HG03439 (cell line): ENCODE data around the gene TSR1.
A peak's percentile ranks its signal among the peaks of the same experiment; 100 is the strongest.

Source experiments
- ATAC-seq: cut with Tn5 transposase; IDR thresholded peaks from one replicate; pipeline ENCODE4 v1.9.1; 2021; ENCODE audit warnings: mild to moderate bottlenecking, moderate library complexity; ENCODE audit not compliant: unreplicated experiment

TSR1 gene

DNA sequence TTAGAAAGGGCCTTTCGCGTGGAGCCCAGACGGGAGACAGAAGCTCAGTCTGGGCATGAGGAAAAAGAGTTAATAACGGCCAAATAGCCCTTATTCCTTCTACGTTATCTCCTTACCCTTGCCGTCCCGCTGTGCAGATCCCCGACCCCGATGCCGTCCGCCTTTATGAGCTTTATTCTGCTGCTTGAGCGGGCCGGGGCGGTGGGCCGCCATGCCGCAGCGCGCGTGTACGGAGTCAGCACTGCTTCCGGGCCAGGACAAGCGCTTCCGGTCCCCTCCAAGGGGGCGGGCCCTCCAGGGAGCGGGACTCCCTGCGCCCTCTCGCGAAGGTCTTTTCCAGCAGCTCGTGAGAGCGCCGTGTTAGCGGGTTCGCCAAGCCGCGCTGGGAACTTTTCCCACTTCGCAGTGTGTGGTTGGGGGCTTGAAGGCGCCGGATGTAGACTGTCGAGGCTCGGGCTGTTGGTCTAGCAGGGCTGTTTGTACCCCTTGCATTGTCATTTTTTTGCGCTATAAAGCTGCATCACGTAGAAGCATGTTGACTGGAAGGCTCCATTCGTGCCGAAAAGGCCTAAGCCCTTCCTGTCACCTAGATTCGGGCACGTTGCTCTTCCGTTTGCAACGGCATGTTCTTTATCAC lies at the start of gene TSR1:
TSR1 (minus strand) TSS at position 243 of the 637 bp plus-strand sequence; CDS start at position 213, 30 bp downstream.
- peak; percentile 86 for ATAC-seq

DNA sequence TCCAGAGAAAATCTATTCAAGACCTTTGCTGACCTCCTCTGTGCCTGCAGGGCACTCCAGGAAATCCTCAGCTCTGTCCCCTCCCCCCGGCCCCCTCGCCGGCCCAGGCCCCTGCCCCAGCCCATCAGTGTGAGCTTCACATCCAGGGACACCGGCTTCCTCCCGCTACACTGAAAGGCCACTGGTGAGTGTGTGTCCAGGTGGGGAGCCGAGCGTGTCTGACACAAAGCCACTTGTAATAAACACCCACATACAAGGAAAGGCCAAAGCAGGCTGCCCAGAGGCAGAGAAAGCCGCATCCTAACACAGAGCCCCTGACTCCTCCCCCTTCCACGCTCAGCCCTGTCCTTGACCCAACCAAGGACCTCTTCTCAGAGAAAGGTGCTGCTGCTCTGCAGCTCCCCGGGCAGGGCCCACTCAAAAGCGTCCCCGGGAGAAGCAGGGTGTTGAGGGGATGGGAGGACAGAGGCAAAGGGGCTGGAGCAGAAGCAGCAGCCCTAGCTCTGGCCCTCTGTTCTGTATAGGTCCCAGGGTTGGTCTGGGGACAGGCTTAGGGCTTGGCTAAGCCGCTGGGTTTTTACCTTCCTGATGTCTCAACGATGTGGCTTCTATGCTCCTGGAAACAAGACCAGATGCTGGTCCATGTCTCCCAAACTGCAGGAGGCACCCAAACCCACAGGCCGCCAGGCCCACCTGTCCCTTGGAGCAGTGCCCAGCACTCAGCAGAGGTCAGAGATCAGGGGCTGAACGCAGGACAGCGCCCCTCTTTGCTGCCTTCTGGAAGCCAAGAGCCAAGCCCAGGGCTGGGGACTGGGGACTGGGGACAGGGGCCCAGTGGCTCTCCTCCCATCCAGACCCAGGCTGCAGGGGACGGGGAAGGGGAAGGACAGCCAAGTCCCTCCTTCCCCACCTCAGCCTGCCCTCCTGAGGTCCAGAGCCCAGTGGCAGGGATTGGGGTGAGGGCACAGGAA lies 49.3 kb upstream of the TSR1 start:
- no peak for ATAC-seq

- ATAC-seq: no peak
Measured at GRCh38 chr17:2384439-2385127, 48.3 kb upstream of the TSR1 start.

GRCh38 chr17:2383628-2384167 lies 47.4 kb upstream of the TSR1 start:
- no peak for ATAC-seq

GRCh38 chr17:2380950-2381649 lies 44.8 kb upstream of the TSR1 start:
- no peak for ATAC-seq

- ATAC-seq: no peak
Measured at GRCh38 chr17:2380226-2380922, 44.1 kb upstream of the TSR1 start.

DNA sequence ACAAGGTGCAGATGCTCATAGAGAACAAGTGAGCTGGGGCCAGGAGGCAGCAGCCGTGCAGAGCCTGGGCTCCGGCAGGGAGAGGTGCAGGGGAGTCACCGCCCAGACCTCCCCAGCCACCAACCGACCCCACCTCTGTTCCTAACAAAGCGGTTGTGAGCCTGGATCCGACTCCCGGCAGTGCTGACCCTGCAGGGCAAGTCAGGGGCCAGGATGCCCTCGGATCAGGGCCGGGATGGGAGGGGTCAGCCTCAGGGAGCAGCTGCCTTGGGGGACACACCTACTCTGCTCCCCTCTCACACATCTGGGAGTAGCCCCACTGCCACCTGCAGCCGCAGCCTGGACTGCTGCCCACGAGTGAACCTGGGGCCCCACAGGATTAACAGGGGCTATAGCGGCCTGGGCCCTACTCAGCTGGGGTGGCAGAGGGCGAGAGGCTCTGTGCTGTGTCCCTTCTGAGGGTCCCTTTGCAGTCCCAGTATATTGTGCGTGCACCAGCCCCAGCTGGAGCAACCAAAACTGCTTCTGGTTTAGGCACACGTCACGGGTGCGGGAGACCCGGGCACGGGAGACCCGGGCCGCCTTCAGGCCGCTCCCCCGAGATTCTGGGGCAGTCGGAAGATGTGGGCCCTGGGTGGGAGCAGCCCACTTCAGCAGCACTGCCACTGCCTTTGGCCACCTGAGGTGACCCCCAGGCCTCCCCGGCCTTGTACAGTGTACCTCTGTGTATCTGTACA lies 43.4 kb upstream of the TSR1 start:
- ATAC-seq: no peak

GRCh38 chr17:2378905-2379304 lies 42.6 kb upstream of the TSR1 start:
- ATAC-seq: no peak

GRCh38 chr17:2377659-2378058 lies 41.4 kb upstream of the TSR1 start:
- no peak for ATAC-seq

- no peak for ATAC-seq
Measured at GRCh38 chr17:2376107-2376506, 39.9 kb upstream of the TSR1 start.

DNA sequence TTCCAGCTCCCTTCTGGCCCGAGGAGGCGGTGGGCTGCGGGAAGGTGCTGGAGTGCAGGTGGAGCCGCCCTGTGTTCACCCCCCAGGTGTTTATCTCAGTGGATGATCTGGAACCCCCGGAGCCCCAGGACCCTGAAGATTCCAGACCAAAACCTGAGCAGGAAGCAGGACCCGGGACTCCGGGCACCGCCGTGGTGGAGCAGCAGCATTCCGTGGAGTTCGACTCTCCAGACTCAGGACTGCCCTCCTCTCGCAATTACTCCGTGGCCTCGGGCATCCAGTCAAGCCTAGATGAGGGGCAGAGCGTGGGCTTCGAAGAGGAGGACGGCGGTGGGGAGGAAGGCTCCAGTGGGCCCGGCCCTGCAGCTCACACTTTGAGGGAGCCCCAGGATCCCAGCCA lies 39.1 kb upstream of the TSR1 start:
- ATAC-seq: no peak

GRCh38 chr17:2374549-2375285 lies 38.5 kb upstream of the TSR1 start:
- ATAC-seq: no peak

GRCh38 chr17:2373179-2373578 lies 36.9 kb upstream of the TSR1 start:
- ATAC-seq: no peak

GRCh38 chr17:2372681-2373080 lies 36.4 kb upstream of the TSR1 start:
- ATAC-seq: no peak

GRCh38 chr17:2372180-2372579 lies 35.9 kb upstream of the TSR1 start:
- ATAC-seq: no peak

DNA sequence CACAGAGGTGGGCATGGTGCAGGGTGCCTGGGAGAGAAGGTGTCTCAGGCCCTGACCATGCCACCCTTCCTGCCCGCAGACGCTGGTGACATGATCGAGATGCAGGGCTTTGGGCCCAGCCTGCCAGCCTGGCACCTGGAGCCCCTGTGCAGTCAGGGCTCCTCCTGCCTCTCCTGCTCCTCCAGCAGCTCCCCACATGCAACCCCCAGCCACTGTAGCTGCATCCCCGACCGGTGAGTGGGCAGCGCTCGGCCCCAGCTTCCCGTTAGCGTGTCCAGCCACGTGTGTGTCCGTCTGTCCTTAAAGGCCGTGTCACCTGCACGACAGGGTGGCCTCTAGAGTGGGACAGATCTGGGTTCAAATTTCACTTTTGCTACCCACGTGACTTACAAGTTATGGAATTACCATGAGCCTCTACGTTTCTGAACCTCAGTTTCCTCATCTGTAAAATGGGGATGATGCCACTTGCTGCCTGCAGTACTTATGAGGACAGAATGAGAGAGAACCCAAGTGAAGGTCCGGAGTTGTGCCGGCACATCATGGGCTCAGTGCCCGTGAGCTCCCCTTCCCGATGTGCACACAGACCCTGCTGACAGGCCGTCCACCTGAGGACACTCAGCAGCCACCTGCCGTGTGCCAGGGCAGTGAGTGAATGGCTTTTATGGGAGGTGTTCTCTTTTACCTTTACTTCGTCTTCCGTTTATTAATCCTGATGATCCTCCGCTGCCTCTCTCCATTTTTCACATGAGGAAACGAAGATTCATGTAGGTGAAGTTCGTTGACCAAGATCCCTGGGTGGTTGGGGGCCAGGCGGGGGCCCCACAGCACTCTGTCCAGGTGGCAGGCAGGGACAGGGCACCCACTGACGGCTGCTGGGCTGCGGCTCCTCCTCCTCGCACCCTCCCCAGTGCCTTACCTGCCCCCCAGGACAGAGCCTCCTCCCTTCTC lies 35.2 kb upstream of the TSR1 start:
- ATAC-seq: no peak

- no peak for ATAC-seq
Measured at GRCh38 chr17:2370211-2370589, 33.9 kb upstream of the TSR1 start.
